GM23338 (cell line): ENCODE measurements around the gene SIL1.

Source experiments
- CREB1 ChIP-seq: fragments of 250-450 bp; sonication (Bioruptor Pico); IDR thresholded peaks from 2 replicates; pipeline ENCODE4 v1.5.0; 2020; ENCODE audit warnings: low read depth, mild to moderate bottlenecking, moderate library complexity
- CTCF ChIP-seq, 2 experiments: fragments of 200-600 bp in 1 of 2; sonication (generic) in 1 of 2; conservative IDR thresholded peaks; 2 replicates each; pipeline versions ENCODE4 v1.5.1 to v1.6.1; 2016 to 2017; ENCODE audit warnings: antibody characterized with exemption in 2 of 2, low read depth in 2 of 2, mild to moderate bottlenecking in 2 of 2, moderate library complexity in 1 of 2
- EZH2 ChIP-seq: fragments of 200-600 bp; sonication (generic); IDR thresholded peaks from one replicate; pipeline ENCODE4 v1.8.0; 2017; ENCODE audit warnings: antibody characterized with exemption, mild to moderate bottlenecking, low read depth; ENCODE audit not compliant: unreplicated experiment
- EZH2phosphoT487 ChIP-seq: fragments of 200-600 bp; sonication (generic); IDR thresholded peaks from one replicate; pipeline ENCODE4 v1.8.1; 2018; ENCODE audit warnings: antibody characterized with exemption; ENCODE audit not compliant: unreplicated experiment
- JUNB ChIP-seq: IDR thresholded peaks from one replicate; pipeline ENCODE4 v1.6.1; 2016; ENCODE audit warnings: antibody characterized with exemption; ENCODE audit not compliant: unreplicated experiment
- POLR2AphosphoS5 ChIP-seq: IDR thresholded peaks from 2 replicates; pipeline ENCODE4 v1.6.1; 2016; ENCODE audit warnings: antibody characterized with exemption, low read depth
- STAT1 ChIP-seq: IDR thresholded peaks from one replicate; pipeline ENCODE4 v1.6.1; 2016; ENCODE audit warnings: antibody characterized with exemption; ENCODE audit not compliant: unreplicated experiment
- ZNF114 ChIP-seq: fragments of 250-450 bp; sonication (Bioruptor Pico); IDR thresholded peaks from 2 replicates; pipeline ENCODE4 v1.5.0; 2020; ENCODE audit warnings: mild to moderate bottlenecking, moderate library complexity
- ZNF331 ChIP-seq: fragments of 250-450 bp; sonication (Bioruptor Pico); IDR thresholded peaks from 2 replicates; pipeline ENCODE4 v1.5.0; 2020; ENCODE audit warnings: low read depth, mild to moderate bottlenecking, moderate library complexity
- TF ChIP-seq, protein P1 (sequence below): IDR thresholded peaks from one replicate; pipeline ENCODE4 v1.6.1; 2018; ENCODE audit warnings: antibody characterized with exemption; ENCODE audit not compliant: unreplicated experiment
- TF ChIP-seq, protein P2 (sequence below): fragments of 250-450 bp; sonication (Bioruptor Pico); IDR thresholded peaks from 2 replicates; pipeline ENCODE4 v1.5.0; 2020; ENCODE audit warnings: mild to moderate bottlenecking, moderate library complexity

DNA sequence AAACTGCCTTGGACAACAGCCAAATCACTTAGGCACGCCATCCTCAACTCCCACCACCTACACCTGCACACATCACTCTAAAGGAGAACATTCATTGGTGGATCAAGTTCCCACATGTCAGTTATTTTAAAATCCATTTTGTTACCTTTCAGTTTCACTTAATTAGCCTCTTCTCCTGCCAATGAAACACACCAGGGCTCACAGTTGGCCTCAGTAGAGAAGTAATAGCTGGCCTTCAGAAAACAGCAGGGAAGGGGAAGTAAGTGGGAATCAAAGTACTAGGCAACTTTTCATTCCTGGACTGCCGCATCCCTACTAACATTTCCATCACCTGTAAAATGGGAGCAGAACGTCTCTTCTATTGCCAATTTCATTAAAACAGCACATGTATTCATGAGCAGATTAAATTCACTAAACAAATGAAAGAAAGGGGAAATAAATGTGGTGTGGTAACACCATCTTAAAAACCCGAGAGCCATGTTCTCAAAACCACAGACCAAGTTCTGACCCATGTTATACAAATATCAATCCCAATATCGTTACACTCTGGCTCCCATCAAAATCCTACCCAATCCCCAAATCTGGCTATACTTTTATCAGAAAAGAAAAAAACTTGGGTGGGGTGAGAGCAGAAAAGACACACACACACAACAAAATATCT is 1.7 kb downstream of the SIL1 start:
- TF ChIP-seq CTCF (conservative IDR thresholded peaks at IDR 0.05; ENCODE audit: low read depth in 2 of 2), result no peak
- TF ChIP-seq, protein P1, sequence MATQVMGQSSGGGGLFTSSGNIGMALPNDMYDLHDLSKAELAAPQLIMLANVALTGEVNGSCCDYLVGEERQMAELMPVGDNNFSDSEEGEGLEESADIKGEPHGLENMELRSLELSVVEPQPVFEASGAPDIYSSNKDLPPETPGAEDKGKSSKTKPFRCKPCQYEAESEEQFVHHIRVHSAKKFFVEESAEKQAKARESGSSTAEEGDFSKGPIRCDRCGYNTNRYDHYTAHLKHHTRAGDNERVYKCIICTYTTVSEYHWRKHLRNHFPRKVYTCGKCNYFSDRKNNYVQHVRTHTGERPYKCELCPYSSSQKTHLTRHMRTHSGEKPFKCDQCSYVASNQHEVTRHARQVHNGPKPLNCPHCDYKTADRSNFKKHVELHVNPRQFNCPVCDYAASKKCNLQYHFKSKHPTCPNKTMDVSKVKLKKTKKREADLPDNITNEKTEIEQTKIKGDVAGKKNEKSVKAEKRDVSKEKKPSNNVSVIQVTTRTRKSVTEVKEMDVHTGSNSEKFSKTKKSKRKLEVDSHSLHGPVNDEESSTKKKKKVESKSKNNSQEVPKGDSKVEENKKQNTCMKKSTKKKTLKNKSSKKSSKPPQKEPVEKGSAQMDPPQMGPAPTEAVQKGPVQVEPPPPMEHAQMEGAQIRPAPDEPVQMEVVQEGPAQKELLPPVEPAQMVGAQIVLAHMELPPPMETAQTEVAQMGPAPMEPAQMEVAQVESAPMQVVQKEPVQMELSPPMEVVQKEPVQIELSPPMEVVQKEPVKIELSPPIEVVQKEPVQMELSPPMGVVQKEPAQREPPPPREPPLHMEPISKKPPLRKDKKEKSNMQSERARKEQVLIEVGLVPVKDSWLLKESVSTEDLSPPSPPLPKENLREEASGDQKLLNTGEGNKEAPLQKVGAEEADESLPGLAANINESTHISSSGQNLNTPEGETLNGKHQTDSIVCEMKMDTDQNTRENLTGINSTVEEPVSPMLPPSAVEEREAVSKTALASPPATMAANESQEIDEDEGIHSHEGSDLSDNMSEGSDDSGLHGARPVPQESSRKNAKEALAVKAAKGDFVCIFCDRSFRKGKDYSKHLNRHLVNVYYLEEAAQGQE, result no peak
- no peak for TF ChIP-seq JUNB
- no peak for TF ChIP-seq CREB1 (CRISPR knock-in tag)
- TF ChIP-seq POLR2AphosphoS5, result no peak
- TF ChIP-seq STAT1, result no peak
- TF ChIP-seq ZNF331 (CRISPR knock-in tag), result no peak
- TF ChIP-seq EZH2, result no peak
- TF ChIP-seq, protein P2, sequence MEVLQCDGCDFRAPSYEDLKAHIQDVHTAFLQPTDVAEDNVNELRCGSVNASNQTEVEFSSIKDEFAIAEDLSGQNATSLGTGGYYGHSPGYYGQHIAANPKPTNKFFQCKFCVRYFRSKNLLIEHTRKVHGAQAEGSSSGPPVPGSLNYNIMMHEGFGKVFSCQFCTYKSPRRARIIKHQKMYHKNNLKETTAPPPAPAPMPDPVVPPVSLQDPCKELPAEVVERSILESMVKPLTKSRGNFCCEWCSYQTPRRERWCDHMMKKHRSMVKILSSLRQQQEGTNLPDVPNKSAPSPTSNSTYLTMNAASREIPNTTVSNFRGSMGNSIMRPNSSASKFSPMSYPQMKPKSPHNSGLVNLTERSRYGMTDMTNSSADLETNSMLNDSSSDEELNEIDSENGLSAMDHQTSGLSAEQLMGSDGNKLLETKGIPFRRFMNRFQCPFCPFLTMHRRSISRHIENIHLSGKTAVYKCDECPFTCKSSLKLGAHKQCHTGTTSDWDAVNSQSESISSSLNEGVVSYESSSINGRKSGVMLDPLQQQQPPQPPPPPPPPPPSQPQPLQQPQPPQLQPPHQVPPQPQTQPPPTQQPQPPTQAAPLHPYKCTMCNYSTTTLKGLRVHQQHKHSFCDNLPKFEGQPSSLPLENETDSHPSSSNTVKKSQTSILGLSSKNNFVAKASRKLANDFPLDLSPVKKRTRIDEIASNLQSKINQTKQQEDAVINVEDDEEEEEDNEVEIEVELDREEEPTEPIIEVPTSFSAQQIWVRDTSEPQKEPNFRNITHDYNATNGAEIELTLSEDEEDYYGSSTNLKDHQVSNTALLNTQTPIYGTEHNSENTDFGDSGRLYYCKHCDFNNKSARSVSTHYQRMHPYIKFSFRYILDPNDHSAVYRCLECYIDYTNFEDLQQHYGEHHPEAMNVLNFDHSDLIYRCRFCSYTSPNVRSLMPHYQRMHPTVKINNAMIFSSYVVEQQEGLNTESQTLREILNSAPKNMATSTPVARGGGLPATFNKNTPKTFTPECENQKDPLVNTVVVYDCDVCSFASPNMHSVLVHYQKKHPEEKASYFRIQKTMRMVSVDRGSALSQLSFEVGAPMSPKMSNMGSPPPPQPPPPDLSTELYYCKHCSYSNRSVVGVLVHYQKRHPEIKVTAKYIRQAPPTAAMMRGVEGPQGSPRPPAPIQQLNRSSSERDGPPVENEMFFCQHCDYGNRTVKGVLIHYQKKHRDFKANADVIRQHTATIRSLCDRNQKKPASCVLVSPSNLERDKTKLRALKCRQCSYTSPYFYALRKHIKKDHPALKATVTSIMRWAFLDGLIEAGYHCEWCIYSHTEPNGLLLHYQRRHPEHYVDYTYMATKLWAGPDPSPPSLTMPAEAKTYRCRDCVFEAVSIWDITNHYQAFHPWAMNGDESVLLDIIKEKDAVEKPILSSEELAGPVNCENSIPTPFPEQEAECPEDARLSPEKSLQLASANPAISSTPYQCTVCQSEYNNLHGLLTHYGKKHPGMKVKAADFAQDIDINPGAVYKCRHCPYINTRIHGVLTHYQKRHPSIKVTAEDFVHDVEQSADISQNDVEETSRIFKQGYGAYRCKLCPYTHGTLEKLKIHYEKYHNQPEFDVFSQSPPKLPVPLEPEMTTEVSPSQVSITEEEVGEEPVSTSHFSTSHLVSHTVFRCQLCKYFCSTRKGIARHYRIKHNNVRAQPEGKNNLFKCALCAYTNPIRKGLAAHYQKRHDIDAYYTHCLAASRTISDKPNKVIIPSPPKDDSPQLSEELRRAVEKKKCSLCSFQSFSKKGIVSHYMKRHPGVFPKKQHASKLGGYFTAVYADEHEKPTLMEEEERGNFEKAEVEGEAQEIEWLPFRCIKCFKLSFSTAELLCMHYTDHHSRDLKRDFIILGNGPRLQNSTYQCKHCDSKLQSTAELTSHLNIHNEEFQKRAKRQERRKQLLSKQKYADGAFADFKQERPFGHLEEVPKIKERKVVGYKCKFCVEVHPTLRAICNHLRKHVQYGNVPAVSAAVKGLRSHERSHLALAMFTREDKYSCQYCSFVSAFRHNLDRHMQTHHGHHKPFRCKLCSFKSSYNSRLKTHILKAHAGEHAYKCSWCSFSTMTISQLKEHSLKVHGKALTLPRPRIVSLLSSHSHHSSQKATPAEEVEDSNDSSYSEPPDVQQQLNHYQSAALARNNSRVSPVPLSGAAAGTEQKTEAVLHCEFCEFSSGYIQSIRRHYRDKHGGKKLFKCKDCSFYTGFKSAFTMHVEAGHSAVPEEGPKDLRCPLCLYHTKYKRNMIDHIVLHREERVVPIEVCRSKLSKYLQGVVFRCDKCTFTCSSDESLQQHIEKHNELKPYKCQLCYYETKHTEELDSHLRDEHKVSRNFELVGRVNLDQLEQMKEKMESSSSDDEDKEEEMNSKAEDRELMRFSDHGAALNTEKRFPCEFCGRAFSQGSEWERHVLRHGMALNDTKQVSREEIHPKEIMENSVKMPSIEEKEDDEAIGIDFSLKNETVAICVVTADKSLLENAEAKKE (CRISPR knock-in tag), result no peak
- TF ChIP-seq EZH2phosphoT487, result no peak
- no peak for TF ChIP-seq ZNF114 (CRISPR knock-in tag)
